Measurements from ENCODE around the gene RAB28. TPM values are rescaled to one million over a fixed set of nuclear protein-coding genes. Genes with fewer than 3 reads are reported as not detected.

RAB28 gene
- total RNA-seq, 2 donors from 2014 or later: 10.9 to 14.5 TPM

DNA sequence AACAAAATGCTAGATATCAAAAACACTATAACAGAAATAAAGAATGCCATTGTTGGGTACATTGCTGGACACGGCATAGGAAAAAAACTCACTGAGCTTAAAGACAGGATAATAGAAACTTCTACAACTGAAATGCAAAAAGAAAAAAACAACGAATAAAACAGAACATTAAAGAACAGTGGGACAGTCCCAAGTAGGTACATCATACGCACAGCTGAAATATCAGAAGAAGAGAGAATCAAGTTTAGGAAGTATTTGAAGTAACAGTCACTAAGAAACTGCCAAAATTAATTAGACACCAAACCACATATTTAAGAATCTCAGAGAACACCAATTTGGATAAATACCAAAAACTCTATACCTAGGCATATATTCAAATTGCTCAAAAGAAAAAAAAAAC is 19.2 kb downstream of the RAB28 start:
- DNase-seq (no peak), ATAC-seq (no peak)
- H3K27me3 ChIP-seq: no peaks in the 10 kb centered on the region
- intact Hi-C loops (cut with DNase I): no loop called here
- no peaks in the 10 kb centered on the region for H3K9me3 ChIP-seq
- no peaks in the 10 kb centered on the region for H3K4me1 ChIP-seq
- no peak for TF ChIP-seq POLR2A (IDR thresholded peaks at IDR 0.05)
- TF ChIP-seq, protein P1, sequence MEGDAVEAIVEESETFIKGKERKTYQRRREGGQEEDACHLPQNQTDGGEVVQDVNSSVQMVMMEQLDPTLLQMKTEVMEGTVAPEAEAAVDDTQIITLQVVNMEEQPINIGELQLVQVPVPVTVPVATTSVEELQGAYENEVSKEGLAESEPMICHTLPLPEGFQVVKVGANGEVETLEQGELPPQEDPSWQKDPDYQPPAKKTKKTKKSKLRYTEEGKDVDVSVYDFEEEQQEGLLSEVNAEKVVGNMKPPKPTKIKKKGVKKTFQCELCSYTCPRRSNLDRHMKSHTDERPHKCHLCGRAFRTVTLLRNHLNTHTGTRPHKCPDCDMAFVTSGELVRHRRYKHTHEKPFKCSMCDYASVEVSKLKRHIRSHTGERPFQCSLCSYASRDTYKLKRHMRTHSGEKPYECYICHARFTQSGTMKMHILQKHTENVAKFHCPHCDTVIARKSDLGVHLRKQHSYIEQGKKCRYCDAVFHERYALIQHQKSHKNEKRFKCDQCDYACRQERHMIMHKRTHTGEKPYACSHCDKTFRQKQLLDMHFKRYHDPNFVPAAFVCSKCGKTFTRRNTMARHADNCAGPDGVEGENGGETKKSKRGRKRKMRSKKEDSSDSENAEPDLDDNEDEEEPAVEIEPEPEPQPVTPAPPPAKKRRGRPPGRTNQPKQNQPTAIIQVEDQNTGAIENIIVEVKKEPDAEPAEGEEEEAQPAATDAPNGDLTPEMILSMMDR (IDR thresholded peaks at IDR 0.05): no peak
- no peak overlapping the region for H3K4me3 ChIP-seq
- WGBS, 2 donors: 88 to 94% methylated on average over 3 of the region's 3 CpGs
- no peaks in the 10 kb centered on the region for H3K36me3 ChIP-seq (replicated peaks in 1 of 2; ENCODE audit: insufficient read depth in 1 of 2, low read depth in 2 of 2)
- no peak overlapping the region for H3K27ac ChIP-seq

DNA sequence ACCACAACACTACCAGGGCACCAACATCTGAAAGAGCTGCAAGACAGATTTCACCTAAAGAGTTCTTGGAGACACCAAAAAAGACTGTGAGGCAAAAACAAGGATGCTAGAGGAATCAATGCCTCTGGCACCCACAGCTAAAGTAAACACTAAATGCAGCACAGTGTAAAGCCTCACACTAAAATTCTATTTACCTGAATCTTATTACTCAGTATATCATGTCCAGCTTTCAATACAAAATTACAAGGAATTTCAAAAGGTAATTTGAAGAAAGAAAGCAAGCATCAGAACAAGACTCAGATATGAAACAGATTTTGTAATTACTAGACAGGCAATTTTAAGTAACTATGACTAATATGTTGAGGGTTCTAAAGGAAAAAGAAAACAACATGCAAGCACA is 19.6 kb downstream of the RAB28 start:
- DNase-seq: no peak
- Histone ChIP-seq H3K4me1 (no peaks in the 10 kb centered on the region), H3K27me3 (no peaks in the 10 kb centered on the region), H3K9me3 (no peaks in the 10 kb centered on the region), H3K27ac (no peak overlapping the region), H3K4me3 (no peak overlapping the region), H3K36me3 (replicated peaks in 1 of 2; ENCODE audit: insufficient read depth in 1 of 2, low read depth in 2 of 2) (no peaks in the 10 kb centered on the region)
- no peak for ATAC-seq
- intact Hi-C loops (cut with DNase I): no loop called here
- TF ChIP-seq, protein P1 (IDR thresholded peaks at IDR 0.05): no peak
- TF ChIP-seq POLR2A (IDR thresholded peaks at IDR 0.05): no peak

DNA sequence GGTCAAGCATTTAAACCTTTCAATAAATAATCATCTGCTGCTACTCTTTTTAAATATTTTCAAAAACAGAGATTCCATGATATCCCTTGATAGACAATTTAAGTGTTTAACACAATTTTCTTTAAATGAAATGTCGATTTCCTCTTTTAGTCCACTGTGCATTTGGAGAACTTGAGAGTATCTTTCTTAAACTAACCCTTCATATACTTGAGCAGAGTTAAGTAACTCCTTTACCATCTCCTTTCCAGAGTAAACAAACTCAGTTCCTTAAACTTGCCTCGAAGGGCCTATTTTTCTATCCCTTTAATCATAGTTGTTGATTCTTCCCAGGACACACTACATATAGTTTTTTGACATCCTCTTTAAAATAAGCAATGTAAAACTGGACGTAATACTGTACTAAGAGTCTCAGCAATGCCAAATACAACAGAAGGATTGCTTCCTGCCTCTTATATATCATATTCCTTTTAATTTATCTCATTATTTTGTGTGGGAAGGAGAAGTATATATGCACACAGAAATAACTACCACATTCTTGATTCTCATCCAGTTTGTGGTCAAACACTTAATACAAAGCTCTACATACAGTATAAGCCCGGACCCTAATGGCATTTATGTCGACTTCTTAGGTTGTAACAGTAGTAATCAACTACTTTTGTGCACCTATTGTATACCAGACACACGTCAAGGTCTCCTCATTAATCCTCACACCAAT is 22.8 kb downstream of the RAB28 start:
- no peak for ATAC-seq

DNA sequence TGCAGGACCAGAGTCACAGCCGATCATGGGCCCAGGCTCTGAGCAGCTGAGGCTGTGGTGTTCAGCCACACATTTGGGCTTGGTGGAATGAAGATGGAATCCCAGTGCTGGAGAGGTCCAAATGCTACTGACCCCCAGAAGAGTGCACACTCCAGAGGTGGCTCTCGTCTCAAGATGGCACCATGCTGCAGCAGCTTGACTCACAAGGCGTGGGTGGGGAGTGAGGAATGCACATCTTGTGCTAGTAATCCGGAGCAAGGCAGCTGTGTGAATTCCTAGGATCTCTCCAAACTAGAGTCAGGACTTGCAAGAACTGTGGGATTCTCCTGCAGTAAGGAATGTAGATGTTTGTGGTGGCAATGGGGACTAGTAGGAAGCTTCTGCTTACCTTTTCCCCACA is 28.7 kb downstream of the RAB28 start:
- intact Hi-C loops (cut with DNase I): no loop called here
- Histone ChIP-seq H3K9me3 (no peaks in the 10 kb centered on the region), H3K27ac (no peak overlapping the region), H3K4me1 (no peaks in the 10 kb centered on the region), H3K27me3 (no peaks in the 10 kb centered on the region), H3K36me3 (replicated peaks in 1 of 2; ENCODE audit: insufficient read depth in 1 of 2, low read depth in 2 of 2) (peaks cover 0 to 5% of the 10 kb centered on the region in 2 donors), H3K4me3 (no peak overlapping the region)
- TF ChIP-seq POLR2A (IDR thresholded peaks at IDR 0.05): no peak
- TF ChIP-seq, protein P1 (IDR thresholded peaks at IDR 0.05): no peak
- ATAC-seq (no peak), DNase-seq (no peak)
- 97% methylated on average over 4 of the region's 4 CpGs for WGBS, 2 donors

More for the DNA sequence above, 22.8 kb downstream of the RAB28 start:
- 87 to 92% methylated on average over 6 of the region's 6 CpGs for WGBS, 2 donors
- Histone ChIP-seq H3K27ac (no peak overlapping the region), H3K4me1 (no peaks in the 10 kb centered on the region), H3K27me3 (no peaks in the 10 kb centered on the region), H3K4me3 (no peak overlapping the region), H3K36me3 (replicated peaks in 1 of 2; ENCODE audit: insufficient read depth in 1 of 2, low read depth in 2 of 2) (no peaks in the 10 kb centered on the region), H3K9me3 (no peaks in the 10 kb centered on the region)
- intact Hi-C loops (cut with DNase I): no loop called here
- TF ChIP-seq POLR2A (IDR thresholded peaks at IDR 0.05): no peak
- TF ChIP-seq, protein P1 (IDR thresholded peaks at IDR 0.05): no peak
- no peak for DNase-seq

DNA sequence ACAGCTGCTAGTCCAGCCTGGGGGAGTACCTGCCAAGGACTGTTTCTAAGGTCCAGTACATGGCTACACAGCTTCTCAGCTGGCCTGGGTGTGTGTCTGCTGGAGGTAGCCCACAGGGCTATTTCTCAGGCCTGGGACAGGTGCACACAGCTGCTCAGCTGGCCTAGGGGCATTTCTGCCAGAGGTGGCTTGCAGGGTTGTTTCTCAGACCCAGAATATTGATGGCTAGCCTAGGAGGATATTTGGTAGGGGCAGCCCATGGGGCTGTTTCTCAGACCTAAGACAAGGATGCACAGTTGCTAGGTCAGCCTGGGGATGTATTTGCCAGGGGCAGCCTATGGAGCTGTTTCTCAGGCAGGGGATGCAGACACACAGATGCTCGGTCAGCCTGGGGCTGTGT is 29.4 kb downstream of the RAB28 start:
- TF ChIP-seq POLR2A (IDR thresholded peaks at IDR 0.05): no peak
- TF ChIP-seq, protein P1 (IDR thresholded peaks at IDR 0.05): no peak
- H3K36me3 ChIP-seq (replicated peaks in 1 of 2; ENCODE audit: insufficient read depth in 1 of 2, low read depth in 2 of 2): peaks cover 0 to 5% of the 10 kb centered on the region in 2 donors
- H3K9me3 ChIP-seq: no peaks in the 10 kb centered on the region
- DNase-seq: no peak
- H3K27me3 ChIP-seq: no peaks in the 10 kb centered on the region
- H3K4me1 ChIP-seq: no peaks in the 10 kb centered on the region
- WGBS, 2 donors: 77 to 100% methylated on average over 1 of the region's 1 CpG
- no peak overlapping the region for H3K27ac ChIP-seq
- no peak overlapping the region for H3K4me3 ChIP-seq
- intact Hi-C loops (cut with DNase I): no loop called here
- ATAC-seq: no peak
